Parathyroid adenoma (tissue), 2 donors: ENCODE results near the gene EFNA3.
A peak's percentile ranks its signal among the peaks of the same experiment; 100 is the strongest.

Source experiments
- H2AFZ ChIP-seq: fragments of 300-600 bp; sonication (generic); one replicate; pipeline ENCODE4 v1.7.0; 2017; ENCODE audit warnings: antibody characterized with exemption, mild to moderate bottlenecking
- H3K27ac ChIP-seq: fragments of 300-600 bp; sonication (generic); one replicate; pipeline ENCODE4 v1.7.0; 2017
- H3K27me3 ChIP-seq: fragments of 300-600 bp; sonication (generic); one replicate; pipeline ENCODE4 v1.7.0; 2017; ENCODE audit warnings: low read length; ENCODE audit not compliant: control insufficient read depth, insufficient read depth
- H3K36me3 ChIP-seq: fragments of 300-600 bp; sonication (generic); one replicate; pipeline ENCODE4 v1.7.0; 2017; ENCODE audit warnings: low read length; ENCODE audit not compliant: control insufficient read depth, insufficient read depth
- H3K4me1 ChIP-seq: fragments of 300-600 bp; sonication (generic); one replicate; pipeline ENCODE4 v1.7.0; 2017; ENCODE audit warnings: control low read depth
- H3K4me2 ChIP-seq: fragments of 300-600 bp; sonication (generic); one replicate; pipeline ENCODE4 v1.7.0; 2017; ENCODE audit warnings: low read length
- H3K4me3 ChIP-seq: fragments of 300-600 bp; sonication (generic); one replicate; pipeline ENCODE4 v1.7.0; 2017; ENCODE audit warnings: low read depth, low read length
- H3K79me2 ChIP-seq: fragments of 300-600 bp; sonication (generic); one replicate; pipeline ENCODE4 v1.7.0; 2017; ENCODE audit warnings: control low read depth
- H3K9ac ChIP-seq: fragments of 300-600 bp; sonication (generic); one replicate; pipeline ENCODE4 v1.7.0; 2017; ENCODE audit warnings: mild to moderate bottlenecking
- H3K9me3 ChIP-seq: fragments of 300-600 bp; sonication (generic); one replicate; pipeline ENCODE4 v1.7.0; 2017; ENCODE audit warnings: low read length; ENCODE audit not compliant: control insufficient read depth
- TF ChIP-seq, protein P1 (sequence below): fragments of 300-600 bp; sonication (generic); IDR thresholded peaks from one replicate; pipeline ENCODE4 v1.7.0; 2017; ENCODE audit warnings: antibody characterized with exemption, mild to moderate bottlenecking
- donor health status: primary hyperparathyroidism.

The EFNA3 gene

DNA sequence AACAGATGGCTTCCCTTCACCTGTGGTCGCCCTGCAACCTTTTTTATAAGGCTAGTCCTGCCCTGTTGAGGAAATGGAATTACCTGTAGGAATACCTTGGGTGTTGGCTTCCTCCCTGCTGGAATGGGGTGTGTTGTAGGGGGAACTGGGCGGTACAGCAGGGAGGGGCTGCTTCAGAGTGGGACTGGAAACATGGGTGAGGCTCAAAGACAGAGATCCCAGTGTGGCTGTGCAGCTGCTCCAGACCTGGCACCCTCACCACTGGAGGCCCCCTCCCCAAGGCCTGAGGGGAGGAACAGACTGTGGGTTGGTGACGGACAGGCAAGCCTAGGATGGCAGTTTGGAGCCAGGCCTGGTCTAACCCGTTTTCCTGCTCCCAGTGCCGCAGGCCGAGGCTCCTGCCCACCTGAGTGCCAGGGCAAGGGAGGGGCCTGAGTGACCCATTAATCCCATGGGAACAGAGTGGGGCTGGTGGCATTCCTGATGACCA is 4.5 kb downstream of the EFNA3 start:
- Histone ChIP-seq H3K4me1 (no peaks in the 10 kb centered on the region), H3K36me3 (no peaks in the 10 kb centered on the region), H3K27ac (no peak overlapping the region), H3K4me3 (no peak overlapping the region), H3K9ac (no peak overlapping the region), H3K79me2 (no peaks in the 10 kb centered on the region), H3K9me3 (no peaks in the 10 kb centered on the region), H2AFZ (no peak overlapping the region), H3K27me3 (no peaks in the 10 kb centered on the region), H3K4me2 (peak overlapping the region; percentile 84)
- TF ChIP-seq, protein P1, sequence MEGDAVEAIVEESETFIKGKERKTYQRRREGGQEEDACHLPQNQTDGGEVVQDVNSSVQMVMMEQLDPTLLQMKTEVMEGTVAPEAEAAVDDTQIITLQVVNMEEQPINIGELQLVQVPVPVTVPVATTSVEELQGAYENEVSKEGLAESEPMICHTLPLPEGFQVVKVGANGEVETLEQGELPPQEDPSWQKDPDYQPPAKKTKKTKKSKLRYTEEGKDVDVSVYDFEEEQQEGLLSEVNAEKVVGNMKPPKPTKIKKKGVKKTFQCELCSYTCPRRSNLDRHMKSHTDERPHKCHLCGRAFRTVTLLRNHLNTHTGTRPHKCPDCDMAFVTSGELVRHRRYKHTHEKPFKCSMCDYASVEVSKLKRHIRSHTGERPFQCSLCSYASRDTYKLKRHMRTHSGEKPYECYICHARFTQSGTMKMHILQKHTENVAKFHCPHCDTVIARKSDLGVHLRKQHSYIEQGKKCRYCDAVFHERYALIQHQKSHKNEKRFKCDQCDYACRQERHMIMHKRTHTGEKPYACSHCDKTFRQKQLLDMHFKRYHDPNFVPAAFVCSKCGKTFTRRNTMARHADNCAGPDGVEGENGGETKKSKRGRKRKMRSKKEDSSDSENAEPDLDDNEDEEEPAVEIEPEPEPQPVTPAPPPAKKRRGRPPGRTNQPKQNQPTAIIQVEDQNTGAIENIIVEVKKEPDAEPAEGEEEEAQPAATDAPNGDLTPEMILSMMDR, result no peak

DNA sequence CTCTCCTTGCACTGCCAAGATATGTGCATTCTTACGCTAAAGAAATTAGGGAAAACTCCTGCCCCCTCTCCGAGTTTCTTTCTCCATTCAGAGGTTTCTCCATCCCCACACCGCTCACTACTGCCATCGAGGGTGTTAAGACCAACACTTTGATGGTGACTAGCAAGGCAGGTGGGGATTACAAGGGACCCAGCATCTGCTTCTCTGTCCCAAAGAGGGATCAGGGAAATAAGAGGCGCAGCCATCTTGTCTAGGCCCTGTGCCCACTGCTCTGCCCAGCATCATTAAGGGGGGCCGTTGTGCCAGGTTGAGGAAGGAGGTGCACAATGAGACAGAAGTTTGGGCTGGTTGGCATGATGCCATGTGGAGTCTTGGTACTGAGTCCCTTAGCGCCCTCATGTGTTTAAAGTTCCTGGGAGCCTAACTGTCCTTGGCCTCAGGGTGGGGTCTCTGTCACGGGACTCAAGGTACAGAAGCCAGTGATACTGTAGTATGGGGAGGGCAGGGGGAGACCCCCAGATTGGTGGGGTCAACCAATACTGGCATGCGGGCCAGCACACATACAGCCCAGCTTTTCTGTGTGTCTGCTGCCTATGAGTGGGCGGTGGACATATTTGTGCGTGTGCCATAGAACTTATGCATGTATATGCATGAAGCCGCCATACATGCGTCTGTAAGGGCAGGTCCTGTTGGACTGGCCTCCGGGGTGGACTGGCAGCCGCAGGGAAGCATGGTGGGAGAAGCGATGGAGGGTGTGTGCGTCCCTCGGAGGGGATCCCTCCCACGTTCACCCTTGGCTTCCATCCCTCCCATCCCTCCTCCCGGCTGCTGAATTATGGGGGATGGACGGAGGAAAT is 5.5 kb downstream of the EFNA3 start:
- no peaks in the 10 kb centered on the region for H3K27me3 ChIP-seq
- H3K9ac ChIP-seq, result no peak overlapping the region
- H3K4me3 ChIP-seq, result peak overlapping the region; percentile 76
- no peaks in the 10 kb centered on the region for H3K79me2 ChIP-seq
- no peaks in the 10 kb centered on the region for H3K4me1 ChIP-seq
- no peaks in the 10 kb centered on the region for H3K9me3 ChIP-seq
- H2AFZ ChIP-seq, result peak overlapping the region; percentile 94
- no peak overlapping the region for H3K27ac ChIP-seq
- H3K4me2 ChIP-seq, result peak overlapping the region; percentile 86
- TF ChIP-seq, protein P1, result no peak
- no peaks in the 10 kb centered on the region for H3K36me3 ChIP-seq

DNA sequence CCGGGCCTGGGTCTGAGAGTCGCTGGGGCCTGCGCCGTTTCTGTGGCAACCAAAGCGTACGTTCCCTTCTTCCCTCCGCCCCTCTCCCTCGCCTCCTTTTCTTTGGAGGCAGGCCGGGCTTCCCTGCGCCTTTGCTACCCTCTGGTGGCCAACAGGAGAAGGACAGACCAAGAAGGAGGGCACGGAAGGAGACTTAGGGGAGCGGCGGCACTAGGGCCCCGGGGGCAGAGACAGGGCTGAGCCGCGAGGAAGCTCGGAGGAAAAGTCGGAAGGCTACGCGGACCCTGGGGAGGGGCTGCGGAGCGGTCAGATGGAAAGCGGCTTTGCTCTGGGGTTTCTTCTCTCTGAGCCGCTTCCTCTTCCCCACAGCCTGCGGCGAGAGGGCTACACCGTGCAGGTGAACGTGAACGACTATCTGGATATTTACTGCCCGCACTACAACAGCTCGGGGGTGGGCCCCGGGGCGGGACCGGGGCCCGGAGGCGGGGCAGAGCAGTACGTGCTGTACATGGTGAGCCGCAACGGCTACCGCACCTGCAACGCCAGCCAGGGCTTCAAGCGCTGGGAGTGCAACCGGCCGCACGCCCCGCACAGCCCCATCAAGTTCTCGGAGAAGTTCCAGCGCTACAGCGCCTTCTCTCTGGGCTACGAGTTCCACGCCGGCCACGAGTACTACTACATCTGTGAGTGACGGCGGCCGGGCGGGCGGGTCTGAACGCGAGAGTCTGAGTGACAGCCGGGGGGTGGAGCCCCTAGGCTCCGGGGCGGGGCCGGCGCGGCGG is 6.3 kb downstream of the EFNA3 start:
- Histone ChIP-seq H2AFZ (peak overlapping the region; percentile 94), H3K4me2 (peak overlapping the region; percentile 86), H3K27me3 (no peaks in the 10 kb centered on the region), H3K9ac (no peak overlapping the region), H3K9me3 (no peaks in the 10 kb centered on the region), H3K4me3 (peak overlapping the region; percentile 76), H3K36me3 (no peaks in the 10 kb centered on the region), H3K4me1 (no peaks in the 10 kb centered on the region), H3K79me2 (no peaks in the 10 kb centered on the region), H3K27ac (peak overlapping the region; percentile 80)
- TF ChIP-seq, protein P1, result peak; percentile 86

DNA sequence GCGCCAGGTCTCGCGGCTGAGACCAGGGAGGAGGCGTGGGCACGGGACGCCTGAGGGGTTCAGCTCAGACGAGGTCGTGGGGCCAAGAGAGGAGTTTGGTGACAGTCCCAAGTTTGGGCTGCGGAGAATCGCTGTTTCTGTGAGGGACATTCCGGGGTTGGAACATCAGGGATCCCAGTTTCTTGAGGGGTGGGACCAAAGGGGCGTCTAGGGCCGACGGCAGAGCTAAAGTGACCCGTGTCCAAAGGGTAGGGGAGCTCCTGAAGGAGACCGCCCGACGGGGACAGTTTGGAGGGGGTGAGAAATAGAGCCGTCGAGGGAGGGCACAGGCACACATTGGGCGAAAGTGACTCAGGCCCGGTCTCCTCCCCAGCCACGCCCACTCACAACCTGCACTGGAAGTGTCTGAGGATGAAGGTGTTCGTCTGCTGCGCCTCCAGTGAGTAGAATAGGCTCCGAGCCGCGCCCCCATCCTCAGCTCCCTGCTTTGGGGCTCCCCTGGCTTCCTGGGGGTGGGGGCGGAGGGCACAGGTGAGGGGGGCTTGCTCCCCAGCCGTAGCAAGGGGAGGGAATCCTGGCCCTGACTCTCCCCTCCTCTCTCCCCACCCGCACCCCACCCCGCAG is 7.0 kb downstream of the EFNA3 start:
- no peaks in the 10 kb centered on the region for H3K4me1 ChIP-seq
- no peaks in the 10 kb centered on the region for H3K79me2 ChIP-seq
- peak overlapping the region; percentile 80 for H3K27ac ChIP-seq
- peak overlapping the region; percentile 76 for H3K4me3 ChIP-seq
- H3K4me2 ChIP-seq, result peak overlapping the region; percentile 86
- H3K36me3 ChIP-seq, result no peaks in the 10 kb centered on the region
- no peaks in the 10 kb centered on the region for H3K9me3 ChIP-seq
- no peaks in the 10 kb centered on the region for H3K27me3 ChIP-seq
- no peak overlapping the region for H3K9ac ChIP-seq
- TF ChIP-seq, protein P1, result no peak
- peak overlapping the region; percentile 94 for H2AFZ ChIP-seq
